HG03521 (cell line): ENCODE measurements around the gene CACNA2D4.
A peak's percentile ranks its signal among the peaks of the same experiment; 100 is the strongest.

Source experiments
- ATAC-seq: cut with Tn5 transposase; IDR thresholded peaks from one replicate; pipeline ENCODE4 v1.9.1; 2021; ENCODE audit warnings: mild to moderate bottlenecking, moderate library complexity; ENCODE audit not compliant: unreplicated experiment

Gene CACNA2D4

DNA sequence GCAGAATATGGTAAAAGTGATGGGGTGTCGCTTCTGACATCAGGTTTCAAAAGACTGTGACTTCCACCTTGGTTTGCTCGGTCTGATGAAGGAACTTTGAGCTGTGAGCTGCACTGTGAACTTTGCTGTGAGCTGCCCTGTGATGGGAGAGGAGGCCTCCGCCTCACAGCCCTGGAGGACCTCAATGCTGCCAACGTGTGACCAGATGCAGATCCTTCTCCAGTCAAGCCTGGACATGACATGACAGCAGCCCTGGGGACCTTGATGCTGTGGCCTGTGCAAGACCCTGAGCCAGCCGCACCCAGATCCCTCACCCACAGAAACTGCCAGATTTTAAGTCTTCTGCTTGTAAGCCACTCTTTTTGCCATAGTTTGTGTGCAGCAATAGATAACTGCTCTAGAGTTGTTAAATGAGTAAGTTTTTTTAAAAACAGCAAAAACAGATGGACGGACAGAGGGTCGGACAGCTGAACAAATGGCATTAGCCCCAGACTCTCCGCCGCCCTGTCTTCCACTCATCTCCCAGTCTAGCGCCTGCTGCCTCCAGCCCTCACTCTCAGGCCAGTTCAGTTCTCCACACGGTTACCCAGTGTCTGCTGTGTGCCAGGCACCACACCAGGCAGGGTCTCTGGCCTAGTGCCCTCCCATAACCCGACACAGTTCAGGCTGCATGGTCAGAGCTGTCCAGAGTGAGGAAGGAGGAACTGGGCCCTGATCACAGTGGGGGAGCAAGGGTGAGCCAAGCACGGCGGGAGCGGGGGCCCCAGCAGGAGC lies 111.2 kb downstream of the CACNA2D4 start:
- ATAC-seq = no peak

- ATAC-seq = no peak
Observed at GRCh38 chr12:1806301-1807086, 112.0 kb downstream of the CACNA2D4 start.

GRCh38 chr12:1805441-1806081 lies 112.9 kb downstream of the CACNA2D4 start:
- ATAC-seq = no peak

DNA sequence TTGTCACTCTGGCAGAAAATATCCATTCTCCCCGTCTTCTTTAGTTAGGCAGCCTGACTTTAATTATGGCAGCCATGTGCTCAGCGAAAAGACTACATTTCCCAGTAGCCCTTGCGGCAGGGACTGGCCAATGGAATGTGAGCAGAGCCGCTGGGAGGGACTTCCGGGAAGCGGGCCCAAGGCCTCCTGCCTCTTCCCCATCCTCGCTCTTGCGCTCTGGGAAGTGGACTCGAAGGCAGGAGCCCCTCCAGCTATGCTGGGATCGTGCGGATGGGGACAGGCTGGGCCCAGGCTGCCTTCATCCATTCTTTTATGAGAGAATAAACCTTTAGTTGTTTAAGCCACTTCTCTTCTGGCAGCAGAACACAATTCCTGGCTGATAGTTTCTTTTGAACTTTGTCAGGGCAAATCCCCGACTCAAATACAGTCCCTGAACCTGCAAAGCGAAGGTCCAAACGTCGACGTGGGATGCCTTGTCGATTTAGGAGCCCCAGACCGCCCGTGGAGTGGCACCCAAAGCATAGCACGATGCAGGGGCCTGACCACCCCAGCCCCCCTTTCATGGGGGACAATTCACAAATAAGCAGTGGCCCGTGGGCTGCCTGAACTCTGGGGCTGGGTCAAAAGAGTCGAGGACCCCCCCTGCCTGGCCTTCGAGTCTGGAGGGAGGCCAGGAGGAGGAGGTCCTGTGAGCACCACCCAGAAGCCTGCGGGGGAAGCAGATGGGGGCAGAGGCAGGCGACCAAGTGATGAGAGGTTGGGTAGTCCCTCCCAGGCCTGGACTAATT lies 113.7 kb downstream of the CACNA2D4 start:
- peak; percentile 70 for ATAC-seq

DNA sequence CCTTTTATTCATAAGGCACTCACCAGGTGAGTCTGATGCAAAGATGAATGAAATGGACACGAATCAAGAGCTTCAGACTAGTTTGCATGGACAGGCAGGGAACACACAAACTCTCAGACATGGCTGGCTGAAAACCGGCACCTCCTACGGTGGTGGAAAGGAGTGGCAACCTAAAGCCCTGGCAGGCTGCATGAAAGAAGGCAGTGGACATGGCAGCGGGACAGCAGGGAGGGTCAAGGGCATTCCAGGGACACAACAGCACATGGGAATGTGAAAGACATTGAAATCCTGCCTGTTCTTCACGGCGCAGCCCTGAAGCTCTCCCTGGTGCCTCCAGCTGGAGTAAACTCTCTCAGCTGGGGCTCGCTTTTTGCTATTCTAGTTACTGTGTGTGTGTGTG lies 114.7 kb downstream of the CACNA2D4 start:
- ATAC-seq = no peak

DNA sequence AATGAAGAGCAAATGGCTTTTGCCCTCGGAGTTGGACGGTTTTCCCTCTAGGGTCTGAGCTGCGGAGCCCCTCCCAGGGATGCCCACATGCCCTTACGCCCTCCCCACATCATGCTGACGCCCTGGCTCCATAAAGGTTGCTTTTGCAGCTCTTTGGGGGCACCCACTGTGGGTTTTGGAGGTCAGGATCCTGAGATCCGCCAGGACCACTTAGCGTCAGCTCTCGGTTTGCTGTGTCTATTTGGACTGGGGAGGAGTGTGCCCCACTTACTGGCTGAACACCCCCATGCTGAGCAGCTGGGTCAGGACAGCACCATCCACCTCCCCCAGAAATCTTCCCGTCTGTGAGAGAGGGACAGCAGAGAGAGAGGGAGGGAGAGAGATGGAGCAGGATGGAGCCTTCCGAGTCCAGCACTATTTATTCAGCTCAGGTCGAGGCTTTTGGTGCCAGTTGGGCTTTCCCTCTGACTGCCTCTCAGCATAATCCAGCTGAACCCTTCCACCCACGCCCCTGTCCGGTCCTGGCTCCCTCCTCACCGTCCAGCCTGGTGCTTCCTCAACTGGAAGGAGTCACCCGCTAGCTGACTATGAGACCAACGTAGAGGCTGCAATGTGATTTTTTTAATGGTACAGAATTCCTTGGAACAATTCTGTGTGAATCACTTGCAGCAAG lies 117.0 kb downstream of the CACNA2D4 start:
- no peak for ATAC-seq

DNA sequence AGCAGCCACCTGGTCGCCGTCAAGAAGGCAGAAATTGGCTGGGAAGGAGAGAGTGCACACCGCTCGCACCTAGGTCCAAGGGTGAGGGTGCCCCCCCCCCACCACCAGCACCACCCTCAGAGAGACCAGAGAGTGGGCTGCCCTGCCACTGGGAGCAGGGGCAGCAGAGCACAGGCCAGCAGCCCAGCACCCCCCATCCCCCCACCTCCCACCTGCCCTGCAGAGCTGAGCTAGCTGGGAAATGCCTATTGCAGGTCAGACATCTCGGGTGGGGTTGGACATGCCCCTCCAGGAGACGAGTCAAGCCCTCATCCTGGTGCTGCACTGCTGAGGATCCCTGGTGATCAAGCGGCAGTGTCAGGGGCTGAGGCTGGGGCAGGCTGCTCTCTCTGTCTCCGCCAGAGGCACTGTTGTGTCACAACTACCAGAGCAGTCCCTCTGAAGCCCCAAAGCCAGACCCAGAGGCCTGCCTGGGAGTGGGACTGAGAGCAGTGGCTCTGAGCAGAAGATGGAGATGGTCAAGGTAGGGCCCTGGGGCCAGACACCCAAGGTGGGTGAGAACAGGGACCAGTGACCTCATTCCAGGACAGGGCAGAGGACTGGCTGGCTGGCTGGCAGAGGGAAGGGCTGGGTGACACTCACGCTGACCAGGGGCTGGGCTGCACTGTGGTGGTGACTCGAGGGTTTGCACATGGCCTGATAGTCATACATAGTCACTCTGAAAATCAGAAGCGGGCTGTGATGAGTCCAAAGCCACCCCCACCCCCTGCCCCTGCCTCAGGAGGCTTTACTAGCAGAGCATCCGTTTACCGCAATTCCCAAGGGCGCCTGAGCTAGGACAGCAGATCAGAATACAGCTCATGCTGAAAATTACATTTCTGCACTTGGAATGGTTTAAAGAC lies 117.8 kb downstream of the CACNA2D4 start:
- ATAC-seq = no peak

DNA sequence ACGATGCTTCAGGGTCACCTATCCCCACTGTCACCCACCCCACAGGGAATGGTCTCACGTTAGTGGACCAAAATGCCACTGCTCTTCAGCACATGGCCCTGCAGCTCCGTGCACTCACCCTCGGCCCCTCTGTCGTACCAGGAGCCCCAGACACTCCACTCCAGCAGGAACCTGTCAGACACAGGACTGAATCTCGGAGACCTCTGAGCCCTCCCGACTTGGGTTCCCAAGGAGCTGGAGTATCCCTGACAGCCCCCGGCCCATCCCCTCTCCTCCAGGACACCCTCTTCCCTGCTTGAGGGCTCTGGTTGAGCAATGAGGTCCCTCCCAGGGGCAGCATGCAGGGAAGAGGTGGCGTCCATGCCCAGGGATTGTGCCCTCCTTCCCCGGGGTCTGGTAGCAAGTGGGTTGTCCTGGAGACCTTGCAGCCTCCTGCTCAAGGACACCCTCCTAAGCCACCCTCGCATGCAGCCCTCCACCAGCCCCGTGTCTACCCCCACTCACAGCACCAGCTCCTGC lies 118.5 kb downstream of the CACNA2D4 start:
- ATAC-seq = no peak

DNA sequence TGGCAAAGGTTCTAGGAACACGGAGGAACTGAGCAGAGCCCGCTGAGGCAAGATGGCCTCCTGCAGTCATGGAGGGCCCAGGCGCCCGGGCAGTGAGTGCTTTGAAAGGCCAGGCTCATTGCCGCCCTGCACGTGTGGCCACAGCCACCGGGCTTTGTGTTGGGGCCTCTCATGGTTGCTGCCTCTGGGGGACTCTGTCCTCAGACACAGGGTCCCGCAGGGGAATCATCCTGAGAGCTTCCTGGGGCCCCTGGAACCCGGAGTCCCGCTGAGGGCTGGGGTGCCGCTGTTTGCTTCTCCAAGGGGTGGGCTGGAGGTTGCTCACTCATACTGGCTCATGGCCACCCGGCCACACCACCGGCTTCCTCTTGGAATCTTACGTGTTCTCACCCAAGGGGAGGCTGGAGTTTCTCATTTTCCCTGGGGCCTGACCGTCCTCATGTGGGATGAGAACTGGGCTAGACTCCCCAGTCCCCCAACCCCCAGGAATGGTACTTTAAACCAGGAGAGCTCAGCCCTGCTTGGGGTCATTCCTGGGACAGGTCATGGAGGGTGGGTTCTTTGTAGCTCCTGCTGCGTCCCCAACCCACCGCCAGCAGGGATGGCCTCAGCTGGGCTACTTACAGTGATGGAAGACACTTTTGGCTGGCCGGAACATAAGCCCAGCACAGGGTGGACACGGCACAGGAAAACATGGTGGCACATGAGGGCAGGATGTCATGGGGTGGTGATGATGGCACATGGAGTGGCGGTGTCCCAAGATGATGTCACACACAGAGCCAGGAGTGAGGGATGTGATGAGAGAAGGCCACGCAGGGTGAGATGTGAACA lies 119.2 kb downstream of the CACNA2D4 start:
- no peak for ATAC-seq

- no peak for ATAC-seq
Observed at GRCh38 chr12:1798641-1799020, 119.8 kb downstream of the CACNA2D4 start.

DNA sequence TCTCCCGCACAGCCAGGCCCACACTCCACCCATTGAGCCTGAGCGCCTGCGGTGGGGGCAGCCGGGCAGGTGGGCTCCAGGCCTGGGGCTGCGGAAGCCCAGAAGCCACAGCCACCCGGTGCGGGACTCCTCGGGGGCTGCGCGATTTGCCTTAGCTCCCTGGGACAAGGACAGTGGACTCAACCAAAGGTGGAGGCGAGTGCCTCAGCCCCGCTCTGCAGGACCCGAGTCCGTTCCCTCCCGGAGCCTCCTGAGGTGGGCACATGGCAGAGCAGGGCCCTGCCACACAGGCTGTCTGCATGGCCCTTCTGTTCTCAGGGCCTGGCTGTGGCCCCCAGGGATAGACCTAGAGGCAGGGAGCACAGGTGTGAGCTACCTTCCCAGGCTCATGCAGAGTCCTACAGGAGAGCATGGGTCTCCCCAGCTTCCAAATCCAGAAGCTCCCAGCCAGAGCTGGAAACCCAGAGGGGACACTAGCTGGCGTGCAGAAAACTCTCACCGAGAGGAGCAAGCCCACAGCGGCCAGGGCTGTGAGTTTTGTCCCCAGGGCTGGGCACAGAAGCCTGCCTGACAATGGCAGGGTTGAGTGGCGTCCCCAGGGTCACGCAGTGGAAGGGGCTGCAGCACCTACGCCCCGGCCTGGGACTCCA lies 120.3 kb downstream of the CACNA2D4 start:
- ATAC-seq = no peak

GRCh38 chr12:1797011-1797901 lies 121.2 kb downstream of the CACNA2D4 start:
- no peak for ATAC-seq

- peak; percentile 21 for ATAC-seq
Observed at GRCh38 chr12:1796515-1797010, 121.9 kb downstream of the CACNA2D4 start.

- ATAC-seq = peak; percentile 94
Observed at GRCh38 chr12:1795785-1796514, 122.5 kb downstream of the CACNA2D4 start.

DNA sequence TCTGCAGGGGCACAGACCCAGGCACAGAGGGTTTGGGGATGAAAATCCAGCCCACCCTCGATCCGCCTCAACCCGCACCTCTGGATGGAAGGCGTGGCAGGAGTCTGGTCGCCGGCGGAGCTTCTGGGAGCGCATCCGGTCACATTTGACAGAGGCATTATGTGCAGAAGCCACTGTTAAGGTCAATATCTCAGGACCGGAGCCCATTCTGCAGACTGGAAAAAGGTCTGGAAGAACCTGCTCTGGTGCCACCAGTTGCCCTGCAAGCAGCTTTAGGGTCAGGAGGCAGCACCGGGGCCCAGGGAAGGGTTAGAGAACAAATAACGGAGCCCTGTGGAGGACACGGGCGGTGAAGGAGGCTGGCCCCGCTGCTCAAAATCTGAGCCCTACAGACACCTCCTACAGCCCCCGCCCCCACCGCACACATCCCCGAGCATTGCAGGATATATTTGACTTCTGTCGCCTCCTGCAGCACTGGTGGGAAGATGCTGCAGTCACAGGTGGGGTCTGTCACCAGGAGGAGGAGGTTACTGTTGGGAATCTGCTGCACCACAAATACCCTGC lies 123.1 kb downstream of the CACNA2D4 start:
- ATAC-seq = no peak
